ENCODE data around the gene ZNF827. TPM values are rescaled to one million over a fixed set of nuclear protein-coding genes. Genes with fewer than 3 reads are reported as not detected.

The ZNF827 gene
- total RNA-seq = 1 to 10 TPM; 3.8 to 10.0 TPM

GRCh38 chr4:145938618-145939440 lies at the start of gene ZNF827:
ZNF827 (minus strand) TSS chr4:145938823; CDS start chr4:145938407, 416 bp downstream.

Small RNA genes within 50 kb of the gene (small RNA-seq; reads per million reads assigned to genes)
- 0 reads per million in 2 donors for gene RF00019

Other genes with a start within 250 kb of the ZNF827 start
- 10 to 100 TPM in 1 of 2 donors, 1 to 10 TPM in 1; 9.6 to 21.6 TPM for gene LSM6, start 236.9 kb upstream of the ZNF827 start, total RNA-seq

Measured in melanocyte of skin (primary cell).